Neural progenitor cell (in vitro differentiated cells): ENCODE results near the gene FAM9A. TPM values are rescaled to one million over a fixed set of nuclear protein-coding genes. Genes with fewer than 3 reads are reported as not detected.

ENCODE experiments used
- DNase-seq: peaks from one replicate; pipeline ENCODE4 v3.0.0-alpha.2; 2016; ENCODE audit warnings: low spot score
- H2AFZ ChIP-seq: fragments of 200-600 bp; sonication (generic); replicated peaks from 2 replicates; pipeline ENCODE4 v1.6.1; 2016; ENCODE audit warnings: antibody characterized with exemption
- H3F3A ChIP-seq: fragments of 200-600 bp; sonication (generic); 2 replicates; pipeline ENCODE4 v1.6.1; 2016; ENCODE audit warnings: antibody characterized with exemption, low read depth
- H3K27ac ChIP-seq: fragments of 200-600 bp; sonication (generic); 2 replicates; pipeline ENCODE4 v1.5.1; 2016; ENCODE audit warnings: mild to moderate bottlenecking
- H3K27me3 ChIP-seq: fragments of 200-600 bp; sonication (generic); 2 replicates; pipeline ENCODE4 v1.6.1; 2016; ENCODE audit warnings: mild to moderate bottlenecking, moderate library complexity
- H3K36me3 ChIP-seq: fragments of 200-600 bp; sonication (generic); 2 replicates; pipeline ENCODE4 v1.5.1; 2016
- H3K4me1 ChIP-seq: fragments of 200-600 bp; sonication (generic); 2 replicates; pipeline ENCODE4 v1.6.1; 2016; ENCODE audit warnings: mixed run types
- H3K4me2 ChIP-seq: fragments of 200-600 bp; sonication (generic); 2 replicates; pipeline ENCODE4 v1.6.1; 2016
- H3K4me3 ChIP-seq: fragments of 200-600 bp; sonication (generic); 2 replicates; pipeline ENCODE4 v1.5.1; 2016
- H3K79me2 ChIP-seq: fragments of 200-600 bp; sonication (generic); 2 replicates; pipeline ENCODE4 v1.6.1; 2016; ENCODE audit warnings: low read depth
- H3K9ac ChIP-seq: fragments of 200-600 bp; sonication (generic); 2 replicates; pipeline ENCODE4 v1.6.1; 2016
- H3K9me3 ChIP-seq: fragments of 200-600 bp; sonication (generic); 2 replicates; pipeline ENCODE4 v1.5.1; 2016; ENCODE audit warnings: low read depth
- H4K20me1 ChIP-seq: fragments of 200-600 bp; sonication (generic); 2 replicates; pipeline ENCODE4 v1.6.1; 2016; ENCODE audit warnings: low read depth
- H3K27ac Mint-ChIP-seq: 3 replicates; pipeline ENCODE4 v1.8.0; 2021; ENCODE audit warnings: mixed read lengths
- H3K27me3 Mint-ChIP-seq: 2 replicates; pipeline ENCODE4 v1.8.0; 2022; ENCODE audit warnings: low read depth, mild to moderate bottlenecking, inconsistent platforms, moderate library complexity, mixed read lengths; ENCODE audit not compliant: insufficient read depth
- H3K36me3 Mint-ChIP-seq: 3 replicates; pipeline ENCODE4 v1.8.0; 2021; ENCODE audit warnings: mixed read lengths
- H3K4me1 Mint-ChIP-seq: 3 replicates; pipeline ENCODE4 v1.8.0; 2021; ENCODE audit warnings: mixed read lengths
- H3K4me3 Mint-ChIP-seq: 3 replicates; pipeline ENCODE4 v1.8.0; 2021; ENCODE audit warnings: mild to moderate bottlenecking, moderate library complexity, mixed read lengths
- H3K9me3 Mint-ChIP-seq: 3 replicates; pipeline ENCODE4 v1.8.0; 2020; ENCODE audit warnings: mixed read lengths
- EZH2 ChIP-seq: fragments of 200-600 bp; sonication (generic); IDR thresholded peaks from 2 replicates; pipeline ENCODE4 v1.6.1; 2017; ENCODE audit warnings: antibody characterized with exemption, mild to moderate bottlenecking, moderate library complexity
- EZH2phosphoT487 ChIP-seq: fragments of 200-600 bp; sonication (generic); IDR thresholded peaks from 2 replicates; pipeline ENCODE4 v1.6.1; 2017; ENCODE audit warnings: antibody characterized with exemption
- total RNA-seq: library from RNA; depleted of rRNA; stranded (reverse); fragments of >200 nt; gene quantifications from 2 replicates; pipeline ENCODE4 v1.2.3, GENCODE V29; 2015; ENCODE audit warnings: low replicate concordance
- TF ChIP-seq, protein P1 (sequence below): fragments of 200-600 bp; sonication (generic); IDR thresholded peaks from 2 replicates; pipeline ENCODE4 v1.5.1; 2017; ENCODE audit warnings: antibody characterized with exemption, mild to moderate bottlenecking

The FAM9A gene
- total RNA-seq, 1 donor from 2014 or later: not detected

DNA sequence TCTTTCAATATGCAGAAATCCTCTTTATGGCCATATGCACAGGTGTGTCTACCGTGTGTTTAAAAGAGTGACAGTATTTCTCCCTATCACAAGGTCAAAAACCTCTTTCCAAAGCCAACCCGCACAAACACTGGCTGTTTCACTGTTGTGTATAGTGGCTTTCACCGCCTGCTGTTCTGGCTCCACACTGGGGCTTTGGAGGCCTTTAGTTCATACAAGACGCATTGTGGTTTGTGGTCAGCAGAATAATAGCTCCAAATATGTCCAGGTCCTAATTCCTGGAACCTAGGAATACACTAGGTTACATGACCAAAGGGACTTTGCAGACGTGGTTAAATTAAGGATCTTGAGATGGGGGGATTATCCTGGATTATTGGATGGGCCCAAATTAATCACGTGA is 40.7 kb upstream of the FAM9A start:
- Histone ChIP-seq H3K9ac (no peak overlapping the region), H2AFZ (no peak overlapping the region), H3K4me1 (no peaks in the 10 kb centered on the region), H3K79me2 (no peaks in the 10 kb centered on the region), H3K27me3 (no peaks in the 10 kb centered on the region), H3K27ac (no peak overlapping the region), H4K20me1 (no peaks in the 10 kb centered on the region), H3F3A (no peaks in the 10 kb centered on the region), H3K9me3 (no peaks in the 10 kb centered on the region), H3K4me3 (no peak overlapping the region), H3K36me3 (no peaks in the 10 kb centered on the region), H3K4me2 (no peak overlapping the region)
- H3K4me1 Mint-ChIP-seq: peaks cover 6% of the 10 kb centered on the region
- TF ChIP-seq EZH2phosphoT487 (no peak), EZH2 (no peak)
- TF ChIP-seq, protein P1, sequence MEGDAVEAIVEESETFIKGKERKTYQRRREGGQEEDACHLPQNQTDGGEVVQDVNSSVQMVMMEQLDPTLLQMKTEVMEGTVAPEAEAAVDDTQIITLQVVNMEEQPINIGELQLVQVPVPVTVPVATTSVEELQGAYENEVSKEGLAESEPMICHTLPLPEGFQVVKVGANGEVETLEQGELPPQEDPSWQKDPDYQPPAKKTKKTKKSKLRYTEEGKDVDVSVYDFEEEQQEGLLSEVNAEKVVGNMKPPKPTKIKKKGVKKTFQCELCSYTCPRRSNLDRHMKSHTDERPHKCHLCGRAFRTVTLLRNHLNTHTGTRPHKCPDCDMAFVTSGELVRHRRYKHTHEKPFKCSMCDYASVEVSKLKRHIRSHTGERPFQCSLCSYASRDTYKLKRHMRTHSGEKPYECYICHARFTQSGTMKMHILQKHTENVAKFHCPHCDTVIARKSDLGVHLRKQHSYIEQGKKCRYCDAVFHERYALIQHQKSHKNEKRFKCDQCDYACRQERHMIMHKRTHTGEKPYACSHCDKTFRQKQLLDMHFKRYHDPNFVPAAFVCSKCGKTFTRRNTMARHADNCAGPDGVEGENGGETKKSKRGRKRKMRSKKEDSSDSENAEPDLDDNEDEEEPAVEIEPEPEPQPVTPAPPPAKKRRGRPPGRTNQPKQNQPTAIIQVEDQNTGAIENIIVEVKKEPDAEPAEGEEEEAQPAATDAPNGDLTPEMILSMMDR: no peak
- no peak overlapping the region for H3K27ac Mint-ChIP-seq
- H3K27me3 Mint-ChIP-seq: peaks cover 2% of the 10 kb centered on the region
- no peak for DNase-seq
- no peak overlapping the region for H3K4me3 Mint-ChIP-seq
- H3K36me3 Mint-ChIP-seq: no peaks in the 10 kb centered on the region
- H3K9me3 Mint-ChIP-seq: peaks cover 2% of the 10 kb centered on the region

DNA sequence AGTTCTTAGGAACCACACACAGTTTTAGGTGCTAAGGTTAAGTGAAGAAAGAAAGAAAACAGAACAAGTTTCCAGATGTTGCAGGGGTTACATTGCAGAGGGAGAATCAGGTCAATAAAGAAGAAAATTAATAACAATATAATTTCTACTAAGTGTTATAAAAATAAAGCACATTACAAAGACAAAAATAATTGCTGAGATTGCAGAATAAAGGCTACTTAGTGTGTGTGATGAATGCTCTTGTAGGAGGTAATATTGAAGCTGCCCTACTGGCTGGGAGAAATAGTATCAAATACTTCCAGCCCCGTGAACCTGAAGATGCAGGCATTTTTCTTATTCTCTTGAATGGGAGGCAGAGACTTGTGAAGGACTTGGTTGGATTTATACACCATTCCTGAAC is 33.2 kb upstream of the FAM9A start:
- Histone ChIP-seq H3K36me3 (no peaks in the 10 kb centered on the region), H3K4me1 (no peaks in the 10 kb centered on the region), H3K9me3 (no peaks in the 10 kb centered on the region), H3K4me2 (no peak overlapping the region), H3K27me3 (no peaks in the 10 kb centered on the region), H3K79me2 (no peaks in the 10 kb centered on the region), H3K9ac (no peak overlapping the region), H2AFZ (no peak overlapping the region), H3K27ac (no peak overlapping the region), H3K4me3 (no peak overlapping the region), H4K20me1 (no peaks in the 10 kb centered on the region), H3F3A (no peaks in the 10 kb centered on the region)
- H3K27ac Mint-ChIP-seq: no peak overlapping the region
- H3K27me3 Mint-ChIP-seq: peaks cover 3% of the 10 kb centered on the region
- peaks cover 2% of the 10 kb centered on the region for H3K9me3 Mint-ChIP-seq
- H3K4me3 Mint-ChIP-seq: no peak overlapping the region
- no peak for DNase-seq
- peaks cover 5% of the 10 kb centered on the region for H3K4me1 Mint-ChIP-seq
- no peaks in the 10 kb centered on the region for H3K36me3 Mint-ChIP-seq
- TF ChIP-seq EZH2phosphoT487: no peak
- no peak for TF ChIP-seq EZH2
- TF ChIP-seq, protein P1: no peak

DNA sequence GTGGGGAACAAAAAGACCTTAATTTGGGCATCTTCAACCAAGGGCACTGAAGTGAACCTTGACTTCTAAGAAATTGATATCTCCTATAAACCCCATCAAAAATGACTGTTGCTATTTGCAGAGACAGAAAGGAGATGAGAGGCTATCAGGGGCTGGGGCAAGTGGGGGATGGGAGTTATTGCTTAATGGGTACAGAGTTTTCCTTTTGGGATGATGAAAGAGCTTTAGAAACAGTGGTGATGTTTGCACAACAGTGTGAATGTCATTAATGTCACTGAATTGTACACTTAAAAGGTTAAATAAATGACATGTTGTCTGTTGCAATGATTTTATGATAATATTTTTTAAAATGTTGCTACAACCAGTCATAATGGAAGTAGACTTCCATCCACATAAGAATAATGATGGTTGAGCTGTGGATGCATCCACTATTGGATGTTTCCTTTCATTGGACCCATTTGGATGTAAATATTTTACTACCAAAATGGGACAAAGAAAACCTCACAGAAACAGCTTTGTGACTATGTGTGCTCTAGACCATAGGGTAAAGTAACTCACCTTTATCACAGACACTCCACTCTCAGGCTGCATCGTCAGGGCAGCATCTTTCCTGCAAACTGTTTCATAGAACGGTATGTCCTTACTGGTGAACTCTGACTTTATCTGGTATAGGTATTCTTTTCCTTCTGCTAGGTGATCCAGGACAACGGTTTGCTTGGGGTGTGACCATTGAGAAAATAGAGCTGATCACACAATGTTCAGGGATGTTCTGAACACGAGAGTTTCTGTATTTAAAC is 31.6 kb upstream of the FAM9A start:
- Mint-ChIP-seq H3K4me3 (no peak overlapping the region), H3K9me3 (peaks cover 2% of the 10 kb centered on the region), H3K27ac (no peak overlapping the region), H3K36me3 (no peaks in the 10 kb centered on the region), H3K4me1 (peaks cover 5% of the 10 kb centered on the region), H3K27me3 (peaks cover 3% of the 10 kb centered on the region)
- H3K4me2 ChIP-seq: no peak overlapping the region
- no peaks in the 10 kb centered on the region for H3K79me2 ChIP-seq
- H4K20me1 ChIP-seq: no peaks in the 10 kb centered on the region
- no peak overlapping the region for H3K9ac ChIP-seq
- H3K27me3 ChIP-seq: no peaks in the 10 kb centered on the region
- no peaks in the 10 kb centered on the region for H3K9me3 ChIP-seq
- no peak overlapping the region for H3K4me3 ChIP-seq
- H3K36me3 ChIP-seq: no peaks in the 10 kb centered on the region
- H2AFZ ChIP-seq: no peak overlapping the region
- no peak overlapping the region for H3K27ac ChIP-seq
- H3F3A ChIP-seq: no peaks in the 10 kb centered on the region
- no peak for DNase-seq
- H3K4me1 ChIP-seq: no peaks in the 10 kb centered on the region
- no peak for TF ChIP-seq EZH2phosphoT487
- no peak for TF ChIP-seq EZH2
- TF ChIP-seq, protein P1: no peak
